Choroid plexus epithelial cell (primary cell): ENCODE results near the gene SLC44A4.
"Not testable (repeated sequence)": the region's sequence is repeated elsewhere in the genome, so short reads cannot be mapped to it uniquely, and the experiment has no call there.

Experiments used
- DNase-seq: peaks from one replicate; pipeline ENCODE4 v3.0.0-alpha.2; 2010; ENCODE audit warnings: low read depth
- H3K4me3 ChIP-seq: 2 replicates; pipeline ENCODE4 v1.5.1; 2011; ENCODE audit warnings: low read depth, mild to moderate bottlenecking, control low read depth, low read length, moderate library complexity
- TF ChIP-seq, protein P1 (sequence below): conservative IDR thresholded peaks from 2 replicates; pipeline ENCODE4 v1.5.1; 2011; ENCODE audit warnings: low read depth, mild to moderate bottlenecking, control low read depth, inconsistent platforms, low read length, moderate library complexity

Gene SLC44A4

DNA sequence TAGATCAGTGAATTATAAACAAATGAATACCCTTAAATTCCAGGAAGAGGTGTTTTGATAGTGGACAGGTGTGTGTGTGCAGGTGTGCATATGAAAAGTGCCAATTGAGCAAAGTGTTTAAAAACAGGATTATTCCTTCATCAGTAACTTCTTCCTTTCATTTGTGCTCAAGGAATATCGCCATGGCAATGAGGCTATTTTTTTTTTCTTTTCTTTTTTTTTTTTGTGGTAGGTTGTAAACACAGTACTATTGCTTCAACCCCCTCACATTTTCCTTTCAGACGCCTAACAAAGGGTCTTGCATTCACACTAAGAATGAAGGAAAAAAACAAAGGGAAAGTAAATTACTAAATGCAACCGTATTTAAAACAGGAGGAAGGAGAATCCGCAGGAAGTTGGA is 53.2 kb downstream of the SLC44A4 start:
- TF ChIP-seq, protein P1, sequence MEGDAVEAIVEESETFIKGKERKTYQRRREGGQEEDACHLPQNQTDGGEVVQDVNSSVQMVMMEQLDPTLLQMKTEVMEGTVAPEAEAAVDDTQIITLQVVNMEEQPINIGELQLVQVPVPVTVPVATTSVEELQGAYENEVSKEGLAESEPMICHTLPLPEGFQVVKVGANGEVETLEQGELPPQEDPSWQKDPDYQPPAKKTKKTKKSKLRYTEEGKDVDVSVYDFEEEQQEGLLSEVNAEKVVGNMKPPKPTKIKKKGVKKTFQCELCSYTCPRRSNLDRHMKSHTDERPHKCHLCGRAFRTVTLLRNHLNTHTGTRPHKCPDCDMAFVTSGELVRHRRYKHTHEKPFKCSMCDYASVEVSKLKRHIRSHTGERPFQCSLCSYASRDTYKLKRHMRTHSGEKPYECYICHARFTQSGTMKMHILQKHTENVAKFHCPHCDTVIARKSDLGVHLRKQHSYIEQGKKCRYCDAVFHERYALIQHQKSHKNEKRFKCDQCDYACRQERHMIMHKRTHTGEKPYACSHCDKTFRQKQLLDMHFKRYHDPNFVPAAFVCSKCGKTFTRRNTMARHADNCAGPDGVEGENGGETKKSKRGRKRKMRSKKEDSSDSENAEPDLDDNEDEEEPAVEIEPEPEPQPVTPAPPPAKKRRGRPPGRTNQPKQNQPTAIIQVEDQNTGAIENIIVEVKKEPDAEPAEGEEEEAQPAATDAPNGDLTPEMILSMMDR = no peak
- H3K4me3 ChIP-seq = no peak overlapping the region
- no peak for DNase-seq

DNA sequence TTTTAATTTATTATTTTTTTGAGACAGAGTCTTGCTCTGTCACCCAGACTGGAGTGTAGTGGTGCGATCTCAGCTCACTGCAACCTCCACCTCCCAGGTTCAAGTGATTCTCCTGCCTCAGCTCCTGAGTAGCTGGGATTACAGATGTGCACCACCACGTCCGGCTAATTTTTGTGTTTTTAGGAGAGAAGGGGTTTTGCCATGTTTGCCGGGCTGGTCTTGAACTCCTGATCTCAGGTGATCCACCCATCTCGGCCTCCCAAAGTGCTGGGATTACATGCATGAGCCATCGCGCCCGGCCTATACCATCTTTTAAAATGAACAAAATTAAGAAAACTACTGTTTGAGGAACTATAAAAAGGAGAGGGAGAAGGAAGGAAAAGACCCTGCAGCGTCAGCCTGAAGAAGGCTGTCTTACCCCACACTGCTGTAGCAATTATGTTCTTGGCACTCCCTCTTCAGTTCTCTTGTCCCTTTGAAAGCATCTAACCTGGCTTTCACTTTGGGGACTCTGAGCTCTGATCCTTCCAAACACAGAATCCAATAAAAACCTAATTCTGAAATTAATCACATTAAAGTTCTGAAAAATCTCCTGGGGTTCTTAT is 55.1 kb downstream of the SLC44A4 start:
- not testable (repeated sequence) for DNase-seq, H3K4me3 ChIP-seq

DNA sequence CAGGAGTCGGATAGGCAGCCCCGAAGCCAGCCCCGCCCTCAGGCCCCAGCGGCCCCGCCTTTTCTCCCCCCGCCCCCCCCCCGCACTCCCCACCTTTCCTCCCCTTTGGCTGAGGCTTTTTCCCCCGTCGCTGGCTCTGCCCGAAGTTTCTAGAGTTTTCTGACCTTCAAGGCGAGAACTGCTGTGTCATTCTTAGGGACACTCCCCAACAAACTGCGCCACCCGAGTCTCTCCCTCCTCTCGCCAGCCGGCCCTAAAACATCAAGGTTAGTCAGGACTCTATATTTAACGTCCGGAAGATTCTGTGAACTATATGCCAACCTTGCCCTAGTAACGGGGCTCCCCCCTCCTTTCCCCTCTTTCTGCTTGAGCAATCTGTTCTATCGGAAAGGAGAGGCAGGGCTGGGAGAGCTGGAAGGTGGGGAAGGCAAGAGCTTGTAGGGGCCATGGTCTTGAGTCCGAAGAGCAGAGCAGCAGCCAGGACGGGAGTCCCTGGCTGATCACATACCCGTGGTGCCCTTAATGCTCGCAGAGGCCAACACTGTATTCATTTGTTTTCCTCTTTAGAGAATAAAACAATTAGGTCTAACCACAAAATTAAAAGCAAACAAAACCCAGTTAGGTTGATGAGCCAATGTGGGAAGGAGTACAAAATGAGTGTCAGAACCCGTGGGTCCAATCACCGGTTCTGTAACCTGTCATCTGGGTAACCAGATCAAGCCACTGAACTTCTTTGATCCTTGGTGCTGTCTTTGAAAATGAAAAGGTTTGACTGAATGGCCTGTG is 56.6 kb downstream of the SLC44A4 start:
- TF ChIP-seq, protein P1 = no peak
- H3K4me3 ChIP-seq = peak overlapping the region; percentile 66
- peak; percentile 58 for DNase-seq

DNA sequence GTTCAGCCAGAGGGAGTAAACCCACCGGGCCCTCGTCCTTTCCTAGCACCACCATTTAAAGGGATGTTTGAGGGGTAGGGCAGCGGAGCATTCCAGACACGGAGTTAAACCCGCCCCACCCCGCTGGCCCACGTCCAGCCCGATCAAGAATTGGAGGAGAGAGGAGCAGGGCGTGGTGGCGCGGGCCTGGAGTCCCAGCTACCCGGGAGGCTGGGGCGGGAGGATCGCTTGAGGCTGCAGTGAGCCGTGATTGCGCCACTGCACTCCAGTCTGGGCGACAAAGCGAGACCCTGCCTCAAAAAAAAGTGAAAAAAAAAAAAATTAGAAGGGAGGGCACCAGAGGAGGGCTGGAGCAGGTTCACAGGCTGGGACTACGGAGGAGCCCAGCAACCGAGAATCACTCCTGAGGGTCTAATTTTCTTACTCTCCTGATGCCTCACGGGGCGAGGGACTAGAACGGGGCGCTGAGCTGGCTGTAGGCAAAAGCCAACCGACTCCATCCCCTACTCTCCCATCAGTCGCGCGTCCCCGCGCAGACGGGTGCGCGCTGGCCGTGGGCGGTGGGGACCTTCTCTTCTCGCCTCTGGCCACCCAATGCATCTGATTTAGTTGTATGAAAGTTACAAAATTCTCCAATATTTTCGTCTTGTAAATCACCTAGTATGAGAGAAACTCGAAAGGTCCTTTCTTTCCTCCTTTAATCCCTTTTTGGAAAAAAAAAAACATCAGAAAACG is 57.3 kb downstream of the SLC44A4 start:
- H3K4me3 ChIP-seq = peak overlapping the region; percentile 66
- TF ChIP-seq, protein P1 = no peak
- peak; percentile 46 for DNase-seq

DNA sequence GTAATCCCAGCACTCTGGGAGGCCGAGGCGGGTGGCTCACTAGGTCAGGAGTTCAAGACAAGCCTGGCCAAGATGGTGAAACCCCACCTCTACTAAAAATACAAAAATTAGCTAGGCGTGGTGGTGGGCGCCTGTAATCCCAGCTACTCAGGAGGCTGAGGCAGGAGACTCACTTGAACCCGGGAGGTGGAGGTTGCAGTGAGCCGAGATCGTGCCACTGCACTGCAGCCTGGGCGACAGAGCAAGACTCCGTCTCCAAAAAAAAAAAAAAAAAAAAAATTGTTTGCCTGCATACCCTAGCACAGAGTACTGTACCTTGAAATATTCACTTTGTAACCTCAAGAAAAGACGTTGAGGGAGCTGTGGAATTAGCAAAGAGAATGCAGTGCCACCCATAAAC is 58.4 kb downstream of the SLC44A4 start:
- DNase-seq, H3K4me3 ChIP-seq: not testable (repeated sequence)

DNA sequence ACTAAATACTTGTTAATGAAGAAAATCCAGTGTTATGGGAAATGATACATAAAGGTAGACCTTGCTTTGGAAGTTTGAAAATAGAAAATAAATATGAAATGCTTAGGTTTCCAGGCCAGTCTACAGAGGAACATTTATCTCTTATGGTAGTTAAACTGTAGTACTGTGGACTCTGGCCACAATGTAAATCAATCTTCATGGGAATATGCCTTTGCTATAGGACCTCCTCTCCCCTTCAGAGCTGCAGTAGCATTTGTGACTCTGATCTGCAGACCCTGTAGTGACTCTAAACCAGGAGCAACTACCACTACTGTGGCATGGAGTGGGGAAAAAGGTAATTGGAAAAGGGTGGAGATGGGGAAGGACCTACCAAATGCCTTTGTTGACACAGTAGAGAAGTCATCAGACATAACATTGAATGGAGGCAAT is 58.9 kb downstream of the SLC44A4 start:
- TF ChIP-seq, protein P1 = no peak

DNA sequence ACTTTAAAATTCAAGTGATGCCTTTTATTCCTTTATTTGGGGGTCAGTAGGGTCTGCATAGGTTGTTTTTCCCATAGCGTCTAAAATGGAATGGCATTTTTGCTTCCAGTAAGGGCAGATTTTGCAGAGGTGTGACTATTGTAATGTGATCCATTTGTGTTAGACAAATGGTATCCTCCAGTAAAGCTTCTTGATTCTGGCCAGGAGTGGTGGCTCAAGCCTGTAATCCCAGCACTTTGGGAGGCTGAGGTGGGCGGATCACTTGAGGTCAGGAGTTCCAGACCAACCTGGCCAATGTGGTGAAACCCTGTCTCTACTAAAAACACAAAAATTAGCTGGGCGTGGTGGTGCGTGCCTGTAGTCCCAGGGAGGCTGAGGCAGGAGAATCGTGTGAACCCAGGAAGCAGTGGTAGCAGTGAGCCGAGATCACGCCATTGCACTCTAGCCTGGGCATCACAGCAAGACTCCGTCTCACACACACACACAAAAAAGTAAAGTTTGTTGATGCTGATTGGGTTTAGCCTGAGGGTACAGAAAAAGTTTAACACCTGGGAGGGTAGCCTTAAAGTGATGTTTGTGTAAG is 60.8 kb downstream of the SLC44A4 start:
- peak overlapping the region; percentile 42 for H3K4me3 ChIP-seq
- not testable (repeated sequence) for DNase-seq

More for the DNA sequence above, 58.9 kb downstream of the SLC44A4 start:
- DNase-seq = no peak
- H3K4me3 ChIP-seq = no peak overlapping the region

DNA sequence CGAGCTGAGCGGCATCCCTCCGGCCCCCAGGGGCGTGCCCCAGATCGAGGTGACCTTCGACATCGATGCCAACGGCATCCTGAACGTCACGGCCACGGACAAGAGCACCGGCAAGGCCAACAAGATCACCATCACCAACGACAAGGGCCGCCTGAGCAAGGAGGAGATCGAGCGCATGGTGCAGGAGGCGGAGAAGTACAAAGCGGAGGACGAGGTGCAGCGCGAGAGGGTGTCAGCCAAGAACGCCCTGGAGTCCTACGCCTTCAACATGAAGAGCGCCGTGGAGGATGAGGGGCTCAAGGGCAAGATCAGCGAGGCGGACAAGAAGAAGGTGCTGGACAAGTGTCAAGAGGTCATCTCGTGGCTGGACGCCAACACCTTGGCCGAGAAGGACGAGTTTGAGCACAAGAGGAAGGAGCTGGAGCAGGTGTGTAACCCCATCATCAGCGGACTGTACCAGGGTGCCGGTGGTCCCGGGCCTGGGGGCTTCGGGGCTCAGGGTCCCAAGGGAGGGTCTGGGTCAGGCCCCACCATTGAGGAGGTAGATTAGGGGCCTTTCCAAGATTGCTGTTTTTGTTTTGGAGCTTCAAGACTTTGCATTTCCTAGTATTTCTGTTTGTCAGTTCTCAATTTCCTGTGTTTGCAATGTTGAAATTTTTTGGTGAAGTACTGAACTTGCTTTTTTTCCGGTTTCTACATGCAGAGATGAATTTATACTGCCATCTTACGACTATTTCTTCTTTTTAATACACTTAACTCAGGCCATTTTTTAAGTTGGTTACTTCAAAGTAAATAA is 61.5 kb downstream of the SLC44A4 start:
- DNase-seq = peak; percentile 43

More for the DNA sequence above, 61.5 kb downstream of the SLC44A4 start:
- H3K4me3 ChIP-seq = peak overlapping the region; percentile 51
